Measurements from ENCODE around the gene ZMYM5.
"Not testable (repeated sequence)": the region's sequence is repeated elsewhere in the genome, so short reads cannot be mapped to it uniquely, and the experiment has no call there.

Gene ZMYM5

DNA sequence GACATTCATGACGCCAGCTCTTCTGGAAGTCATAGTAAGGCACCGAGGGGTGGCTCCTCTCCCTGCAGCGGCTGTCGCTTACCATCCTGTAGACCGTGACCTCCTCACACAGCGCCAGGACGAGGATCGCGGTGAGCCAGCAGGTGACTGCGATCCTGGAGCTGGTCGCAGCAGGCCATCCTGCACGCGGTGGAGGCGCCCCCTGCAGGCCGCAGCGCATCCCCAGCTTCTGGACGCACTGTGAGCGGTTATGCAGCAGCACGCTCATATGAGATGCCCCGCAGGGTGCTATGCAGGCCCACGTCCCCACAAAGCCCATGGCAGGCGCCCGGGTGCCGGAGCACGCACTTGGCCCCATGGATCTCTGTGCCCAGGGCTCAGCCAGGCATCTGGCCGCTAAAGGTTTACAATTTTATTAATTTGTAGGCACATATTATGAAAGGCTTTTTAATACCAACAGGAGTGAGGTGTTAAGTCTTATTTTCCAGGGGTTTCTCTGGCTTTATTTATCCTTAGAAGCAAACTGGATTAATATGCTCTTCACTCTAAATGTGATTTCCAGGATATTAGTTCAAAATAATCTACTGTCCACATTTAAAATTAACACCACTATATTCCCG lies 45.1 kb downstream of the ZMYM5 start:
- no peak for DNase-seq (ENCODE audit: low read depth)

DNA sequence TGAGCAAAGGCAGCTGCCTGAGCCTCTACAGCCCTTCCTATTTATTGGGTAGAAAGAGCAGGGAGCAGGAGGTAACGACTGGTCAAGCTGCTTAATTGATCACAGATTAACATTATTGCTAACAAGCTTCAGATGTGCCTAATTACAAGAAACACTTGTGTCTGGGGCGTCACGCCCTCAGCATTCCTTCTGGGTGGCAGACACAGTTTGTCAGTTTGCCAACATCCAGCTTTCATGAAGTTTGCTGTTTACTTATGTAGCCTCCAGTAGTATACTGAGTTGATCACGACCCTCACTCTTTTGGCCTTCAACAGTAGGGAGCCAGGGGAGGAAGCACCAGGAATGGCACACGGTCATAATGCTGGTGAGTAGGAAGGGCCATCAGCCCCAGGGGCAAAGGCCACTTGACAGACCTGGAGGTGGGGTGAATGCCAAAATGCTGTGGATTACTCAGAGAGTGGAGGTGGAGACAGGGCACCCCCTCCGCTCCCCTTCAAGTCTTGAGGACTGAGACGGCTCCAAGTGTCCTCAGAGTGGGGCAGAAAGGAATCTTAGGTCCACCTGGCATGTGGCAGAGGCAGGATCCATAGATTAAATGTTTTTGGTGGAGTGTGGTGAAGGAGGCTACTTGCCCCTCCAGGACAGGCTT lies 45.8 kb downstream of the ZMYM5 start:
- DNase-seq (ENCODE audit: low read depth): no peak

DNA sequence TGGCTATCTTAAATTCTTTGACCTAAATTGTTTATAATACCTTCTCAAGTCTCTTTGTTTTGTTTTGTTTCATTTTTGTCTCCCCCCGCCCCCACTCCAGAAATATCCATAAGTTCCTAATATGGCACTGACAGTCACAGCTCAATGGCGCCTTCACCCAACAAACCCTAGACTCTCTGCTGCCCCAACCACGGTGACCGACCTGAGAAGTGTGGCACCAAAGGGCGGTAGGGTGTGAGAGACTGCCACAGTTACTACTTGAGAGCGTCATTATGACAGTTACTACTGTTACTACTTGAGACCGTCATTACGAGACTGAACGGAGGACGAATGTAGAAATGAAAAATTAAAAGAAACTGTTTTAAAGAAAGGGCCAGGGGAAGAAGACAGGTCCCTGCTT lies 46.3 kb downstream of the ZMYM5 start:
- DNase-seq (ENCODE audit: low read depth): no peak

DNA sequence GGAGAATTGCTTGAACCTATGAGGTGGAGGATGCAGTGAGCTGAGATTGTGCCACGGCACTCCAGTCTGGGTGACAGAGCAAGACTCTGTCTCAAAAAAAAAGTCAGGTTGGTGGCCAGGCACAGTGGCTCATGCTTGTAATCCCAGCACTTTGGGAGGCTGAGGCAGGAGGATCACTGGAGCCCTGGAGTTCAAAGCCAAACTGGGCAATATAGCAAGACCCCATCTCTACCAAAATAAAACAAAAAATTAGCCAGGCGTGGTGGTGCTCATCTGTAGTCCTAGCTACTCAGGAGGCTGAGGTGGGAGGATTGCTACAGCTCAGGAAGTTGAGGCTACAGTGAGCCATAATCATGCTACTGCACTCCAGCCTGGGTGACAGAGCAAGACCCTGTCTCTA lies 47.6 kb downstream of the ZMYM5 start:
- DNase-seq (ENCODE audit: low read depth): not testable (repeated sequence)

DNA sequence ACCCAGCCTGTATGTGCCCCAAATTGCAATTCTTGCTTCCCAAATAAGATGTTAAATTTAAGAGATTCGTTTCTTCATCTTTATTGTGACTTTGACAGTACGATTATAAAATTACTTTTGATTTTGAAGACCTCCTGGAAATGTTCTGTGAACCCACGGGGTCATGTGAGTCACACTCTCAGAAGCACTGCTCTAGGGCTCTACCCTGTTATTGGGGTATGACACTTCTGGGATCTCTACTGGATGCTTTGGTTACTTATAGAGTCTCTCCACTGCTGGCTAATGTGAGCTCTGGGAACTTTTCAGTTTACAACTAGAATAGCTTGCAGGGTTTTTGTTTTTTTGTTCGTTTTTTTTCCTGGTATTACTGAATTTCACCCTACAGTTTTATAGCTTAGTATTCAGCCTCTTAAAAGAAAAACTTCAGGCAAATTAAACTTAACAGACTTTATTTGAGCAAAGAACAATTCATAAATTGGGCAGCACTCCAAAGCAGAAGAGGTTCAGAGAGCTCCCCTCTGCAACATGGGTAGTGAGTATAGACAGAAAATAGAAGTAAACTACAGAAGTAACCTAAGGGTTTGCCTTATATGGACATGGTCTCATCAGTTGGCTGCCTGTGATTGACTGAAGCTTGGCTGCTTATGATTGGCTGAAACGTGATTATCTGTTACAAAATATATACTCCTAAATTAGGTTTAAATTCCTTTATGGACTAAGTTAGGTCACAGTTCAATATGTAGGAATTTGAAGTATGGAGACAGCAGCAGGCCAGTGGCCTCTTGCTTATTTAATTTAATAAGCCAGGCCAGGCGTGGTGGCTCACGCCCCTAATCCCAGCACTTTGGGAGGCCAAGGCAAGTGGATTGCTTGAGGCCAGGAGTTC lies 52.2 kb downstream of the ZMYM5 start:
- no peak for DNase-seq (ENCODE audit: low read depth)

DNA sequence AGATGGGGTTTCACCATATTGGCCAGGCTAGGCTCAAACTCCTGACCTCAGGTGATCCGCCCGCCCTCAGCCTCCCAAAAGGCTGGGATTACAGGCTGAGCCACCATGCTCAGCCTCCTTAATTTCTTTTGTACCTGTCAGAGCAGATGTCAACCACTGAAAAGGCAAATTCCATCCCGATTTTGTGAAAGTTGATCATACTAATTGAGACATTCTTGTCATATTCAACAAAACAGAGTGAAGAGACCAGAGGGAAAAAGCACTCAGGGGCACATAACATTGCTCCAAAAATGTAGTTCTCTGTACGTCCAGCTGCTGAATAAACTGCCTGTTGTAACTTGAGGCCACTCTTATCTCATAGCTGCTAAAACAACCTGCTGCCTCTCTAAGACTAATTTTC lies 53.3 kb downstream of the ZMYM5 start:
- DNase-seq (ENCODE audit: low read depth): no peak

DNA sequence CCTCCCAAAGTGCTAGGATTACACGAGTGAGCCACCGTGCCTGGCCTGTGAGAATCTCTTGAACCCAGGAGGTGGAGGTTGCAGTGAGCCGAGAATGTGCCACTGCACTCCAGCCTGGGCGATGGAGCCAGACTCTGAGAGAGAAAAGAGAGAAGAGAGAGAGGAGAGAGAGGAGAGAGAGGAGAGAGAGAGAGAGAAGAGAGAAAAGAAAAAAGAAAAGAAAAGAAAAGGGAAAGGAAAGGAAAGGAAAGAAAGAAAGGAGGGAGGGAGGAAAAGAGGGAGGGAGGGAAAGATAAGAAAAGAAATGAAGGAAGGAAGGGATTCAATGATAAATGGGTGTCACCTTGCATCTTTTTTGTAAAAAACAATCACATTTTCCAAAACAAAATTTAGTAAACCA lies 57.7 kb downstream of the ZMYM5 start:
- no peak for DNase-seq (ENCODE audit: low read depth)

DNA sequence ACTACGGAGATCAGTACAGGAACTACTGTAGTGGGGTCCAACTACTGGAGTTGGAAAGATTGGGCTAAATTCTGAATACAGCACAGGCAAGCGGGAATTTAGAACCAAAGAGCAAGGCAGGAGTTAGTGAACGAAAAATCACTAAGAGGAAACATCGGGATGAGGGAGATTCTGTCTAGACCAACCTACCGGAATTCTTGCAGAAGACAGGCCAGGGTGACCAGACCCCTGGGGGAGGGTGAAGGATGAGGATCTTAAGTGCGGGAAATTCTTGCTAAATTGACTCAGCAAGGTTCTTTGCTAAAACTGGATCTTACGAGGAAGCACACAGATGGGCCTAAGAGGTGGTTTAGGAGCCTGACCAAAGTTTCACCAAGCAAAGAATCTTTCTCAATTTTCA lies 67.5 kb downstream of the ZMYM5 start:
- DNase-seq (ENCODE audit: low read depth): no peak

DNA sequence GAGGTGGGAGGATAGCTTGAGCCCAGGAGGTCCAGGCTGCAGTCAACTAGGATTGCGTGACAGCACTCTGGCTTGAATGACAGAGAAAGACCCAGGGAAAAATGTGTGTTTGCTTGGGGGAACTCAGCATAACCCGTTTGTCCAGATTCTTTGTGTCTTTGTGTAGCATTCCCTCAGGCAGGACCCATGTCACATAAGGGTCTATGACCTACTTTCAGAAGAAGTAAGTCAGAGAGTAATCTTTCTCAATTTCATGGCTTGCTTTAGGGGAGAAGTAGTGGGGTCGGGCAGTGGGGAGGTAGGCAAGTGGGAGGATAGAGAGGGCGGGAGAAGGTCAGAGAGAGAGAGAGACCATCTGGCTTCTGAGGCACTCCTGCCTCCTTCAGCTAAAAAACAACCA lies 68.8 kb downstream of the ZMYM5 start:
- DNase-seq (ENCODE audit: low read depth): no peak

DNA sequence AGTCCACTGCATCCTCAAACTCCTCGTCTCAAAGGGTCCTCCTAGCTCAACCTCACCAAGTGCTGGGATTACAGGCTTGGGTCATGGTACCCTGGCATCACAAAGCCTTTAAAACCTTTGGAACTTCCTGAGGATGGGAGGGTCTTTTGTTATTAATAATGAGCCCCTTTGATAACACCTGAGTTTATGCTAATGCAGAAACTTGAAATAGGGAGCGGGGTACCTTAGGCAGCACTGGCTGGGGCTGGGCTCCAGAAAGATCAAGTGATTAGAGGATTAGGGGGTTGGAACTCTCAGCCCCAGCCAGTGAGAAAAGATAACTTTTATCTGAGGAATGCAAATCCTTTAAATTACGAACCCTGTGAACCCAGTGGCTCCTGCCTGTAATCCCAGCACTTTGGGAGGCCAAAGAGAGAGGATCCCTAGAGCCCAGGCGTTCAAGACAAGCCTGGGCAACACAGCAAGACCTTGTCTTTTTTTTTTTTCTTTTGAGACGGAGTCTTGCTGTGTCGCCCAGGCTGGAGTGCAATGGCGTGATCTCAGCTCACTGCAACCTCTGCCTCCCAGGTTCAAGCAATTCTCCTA lies 71.4 kb downstream of the ZMYM5 start:
- DNase-seq (ENCODE audit: low read depth): no peak

DNA sequence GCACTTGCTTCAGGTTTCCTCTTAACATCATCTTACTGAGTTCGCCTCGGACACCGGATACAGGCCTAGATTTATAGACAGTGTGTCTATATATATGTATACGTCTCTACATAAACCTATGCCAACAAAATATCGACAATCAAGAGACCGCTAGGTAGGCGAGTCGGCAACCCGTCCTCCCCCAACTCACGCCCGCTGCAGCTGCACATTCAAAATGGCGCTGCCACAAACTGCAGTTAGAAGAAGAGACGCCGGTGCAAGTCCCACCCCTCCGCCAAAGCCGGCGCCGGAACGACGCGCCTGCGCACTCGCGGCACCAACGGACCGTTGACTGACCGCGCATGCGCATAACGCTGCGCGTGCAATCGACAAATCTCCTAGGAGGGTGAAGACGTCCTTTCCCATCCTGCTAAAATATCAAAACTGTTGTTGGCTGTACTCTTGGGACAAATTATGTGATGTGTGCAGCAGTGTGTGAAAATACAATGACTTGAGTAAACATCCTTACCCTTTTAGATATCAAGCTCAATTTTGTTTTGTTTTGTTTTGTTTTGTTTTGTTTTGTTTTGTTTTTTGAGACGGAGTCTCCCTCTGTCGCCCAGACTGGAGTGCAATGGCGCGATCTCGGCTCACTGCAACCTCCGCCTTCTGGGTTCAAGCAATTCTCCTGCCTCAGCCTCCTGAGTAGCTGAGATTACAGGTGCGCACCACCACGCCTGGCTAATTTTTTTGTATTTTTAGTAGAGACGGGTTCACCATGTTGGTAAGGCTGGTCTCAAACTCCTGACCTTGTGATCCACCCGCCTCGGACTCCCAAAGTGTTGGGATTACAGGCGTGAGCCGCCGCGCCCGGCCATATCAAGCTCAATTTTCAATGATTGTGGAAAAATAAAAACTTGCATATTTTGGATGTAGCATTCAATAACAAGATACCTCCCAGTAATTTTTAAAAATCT lies 80.4 kb downstream of the ZMYM5 start, which contains the start of gene PSPC1:
TSS of gene PSPC1 (minus strand) at position 219 of the 956 bp plus-strand sequence. CDS start at position 31, 188 bp downstream.
- DNase-seq (ENCODE audit: low read depth): peak; percentile 93

DNA sequence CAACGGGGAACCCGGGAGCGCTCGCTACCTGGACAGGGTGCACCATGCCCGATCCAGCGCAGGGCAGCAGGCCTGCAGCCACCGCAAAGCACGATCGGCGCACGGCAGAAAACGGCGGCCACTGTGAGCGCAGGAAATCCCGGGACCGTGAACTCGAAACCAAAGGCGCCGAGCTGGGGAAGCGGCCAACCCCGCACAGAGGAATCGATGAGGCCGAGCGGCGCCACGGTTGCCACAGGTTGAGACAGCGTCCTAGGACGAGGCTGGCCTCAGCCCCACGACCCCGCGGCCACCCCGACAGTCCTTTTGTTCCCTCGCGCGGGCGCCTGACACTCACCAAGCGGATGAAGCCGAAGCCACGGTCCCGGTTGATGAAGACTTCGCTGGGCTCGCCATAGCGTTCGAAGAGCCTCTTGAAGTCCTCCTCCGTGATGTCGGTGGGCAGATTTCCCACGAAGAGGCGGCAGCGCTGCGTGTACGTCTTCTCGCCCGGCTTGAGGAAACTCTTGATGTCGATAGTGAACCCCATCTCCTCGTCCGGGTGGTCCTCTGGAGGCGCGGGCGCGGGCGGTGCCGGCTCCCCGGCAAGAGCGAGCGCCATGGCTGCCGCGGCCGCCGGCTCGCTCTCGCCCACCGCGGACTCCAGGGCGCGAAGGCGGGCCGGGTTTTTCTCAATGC lies 81.3 kb downstream of the ZMYM5 start:
- peak; percentile 32 for DNase-seq (ENCODE audit: low read depth)

DNA sequence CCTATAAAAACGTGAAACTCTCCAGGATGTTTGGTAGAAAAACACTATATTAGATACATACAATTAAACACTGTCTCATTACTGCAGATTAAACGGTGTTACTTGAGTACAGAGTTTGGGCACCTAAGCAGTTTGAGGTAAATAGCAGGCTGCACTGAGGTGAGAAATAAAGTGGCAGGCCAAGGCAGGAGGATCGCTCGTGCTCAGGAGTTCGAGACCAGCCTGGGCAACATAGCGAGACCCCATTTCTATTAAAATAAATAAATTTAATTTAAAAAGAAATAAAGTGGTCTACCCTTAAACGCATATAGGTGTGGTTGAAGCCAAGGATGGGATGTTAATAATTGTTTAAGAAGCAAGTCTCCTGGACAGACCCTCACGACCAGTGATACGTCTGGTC lies 81.9 kb downstream of the ZMYM5 start:
- DNase-seq (ENCODE audit: low read depth): no peak

DNA sequence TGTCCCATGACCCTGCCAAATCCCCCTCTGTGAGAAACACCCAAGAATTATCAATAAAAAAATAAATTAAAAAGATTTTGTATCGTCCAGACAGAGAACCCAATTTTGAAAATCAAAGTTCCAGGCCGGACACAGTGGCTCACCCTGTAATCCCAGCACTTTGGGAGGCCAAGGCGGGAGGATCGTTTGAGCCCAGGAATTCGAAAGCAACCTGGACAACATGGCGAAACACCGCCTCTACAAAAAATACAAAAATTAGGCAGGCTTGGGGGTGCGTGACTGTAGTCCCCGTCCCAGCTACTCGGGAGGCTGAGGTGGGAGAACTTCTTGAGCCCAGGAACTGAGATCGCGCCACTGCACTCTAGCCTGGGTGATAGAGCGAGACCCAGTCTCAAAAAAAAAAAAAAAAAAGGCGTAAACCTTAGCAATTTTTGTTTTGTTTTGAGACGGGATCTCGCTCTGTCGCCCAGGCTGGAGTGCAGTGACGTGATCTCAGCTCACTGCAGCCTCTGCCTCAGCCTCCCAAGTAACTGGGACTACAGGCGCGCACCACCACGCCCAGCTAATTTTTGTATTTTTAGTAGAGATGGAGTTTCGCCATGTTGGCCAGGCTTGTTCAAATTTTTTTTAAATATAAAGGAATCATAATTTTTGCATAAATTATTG lies 82.6 kb downstream of the ZMYM5 start:
- not testable (repeated sequence) for DNase-seq (ENCODE audit: low read depth)

All from stimulated activated CD4-positive, alpha-beta T cell treated with anti-CD3 and anti-CD28 coated beads, Interleukin-2, amount 100 ng/mL, for 4 hours (primary cell).